Measurements from ENCODE around the gene ALDH7A1.

The ALDH7A1 gene

GRCh38 chr5:126594748-126595485 lies at the start of gene ALDH7A1:
ALDH7A1 (minus strand) TSS chr5:126595219; CDS start chr5:126595198, 21 bp downstream.
- Histone ChIP-seq H3K27me3 (ENCODE audit: control insufficient read depth in 2 of 2, insufficient read depth in 2 of 2, low read length in 2 of 2) (no peaks in the 10 kb centered on the region), H3K9me3 (ENCODE audit: control insufficient read depth in 2 of 2, low read length in 2 of 2) (no peaks in the 10 kb centered on the region), H3K27ac (ENCODE audit: low read depth in 2 of 2, low read length in 2 of 2) (peak within 1 kb of the TSS; percentile 63 to 69), H3K36me3 (ENCODE audit: control insufficient read depth in 2 of 2, insufficient read depth in 2 of 2, low read length in 2 of 2) (no peaks in the 10 kb centered on the region), H3K4me3 (ENCODE audit: low read length in 2 of 2) (peak within 1 kb of the TSS; percentile 75 to 82), H3K4me1 (ENCODE audit: control insufficient read depth in 2 of 2, insufficient read depth in 2 of 2, low read length in 2 of 2) (peaks cover 5 to 10% of the 10 kb centered on the region in 2 donors), H3K9ac (ENCODE audit: low read depth in 1 of 2, low read length in 2 of 2) (peak within 1 kb of the TSS; percentile 56 to 62)

GRCh38 chr5:126641387-126641786 lies 46.4 kb upstream of the ALDH7A1 start:
- Histone ChIP-seq H3K4me1 (ENCODE audit: control insufficient read depth in 2 of 2, insufficient read depth in 2 of 2, low read length in 2 of 2) (peaks cover 0 to 2% of the 10 kb centered on the region in 2 donors), H3K27ac (ENCODE audit: low read depth in 2 of 2, low read length in 2 of 2) (no peak overlapping the region)

GRCh38 chr5:126640866-126641265 lies 45.8 kb upstream of the ALDH7A1 start:
- no peak overlapping the region for H3K27ac ChIP-seq (ENCODE audit: low read depth in 2 of 2, low read length in 2 of 2)
- H3K9me3 ChIP-seq (ENCODE audit: control insufficient read depth in 2 of 2, low read length in 2 of 2): peaks cover 0 to 3% of the 10 kb centered on the region in 2 donors
- H3K4me1 ChIP-seq (ENCODE audit: control insufficient read depth in 2 of 2, insufficient read depth in 2 of 2, low read length in 2 of 2): peaks cover 0 to 2% of the 10 kb centered on the region in 2 donors
- no peak overlapping the region for H3K4me3 ChIP-seq (ENCODE audit: low read length in 2 of 2)
- H3K9ac ChIP-seq (ENCODE audit: low read depth in 1 of 2, low read length in 2 of 2): no peak overlapping the region
- no peaks in the 10 kb centered on the region for H3K36me3 ChIP-seq (ENCODE audit: control insufficient read depth in 2 of 2, insufficient read depth in 2 of 2, low read length in 2 of 2)
- no peaks in the 10 kb centered on the region for H3K27me3 ChIP-seq (ENCODE audit: control insufficient read depth in 2 of 2, insufficient read depth in 2 of 2, low read length in 2 of 2)

More at GRCh38 chr5:126641387-126641786, 46.4 kb upstream of the ALDH7A1 start:
- Histone ChIP-seq H3K9ac (ENCODE audit: low read depth in 1 of 2, low read length in 2 of 2) (no peak overlapping the region), H3K4me3 (ENCODE audit: low read length in 2 of 2) (no peak overlapping the region), H3K9me3 (ENCODE audit: control insufficient read depth in 2 of 2, low read length in 2 of 2) (peaks cover 0 to 3% of the 10 kb centered on the region in 2 donors), H3K36me3 (ENCODE audit: control insufficient read depth in 2 of 2, insufficient read depth in 2 of 2, low read length in 2 of 2) (no peaks in the 10 kb centered on the region), H3K27me3 (ENCODE audit: control insufficient read depth in 2 of 2, insufficient read depth in 2 of 2, low read length in 2 of 2) (no peaks in the 10 kb centered on the region)

GRCh38 chr5:126636956-126637355 lies 41.9 kb upstream of the ALDH7A1 start:
- no peaks in the 10 kb centered on the region for H3K9me3 ChIP-seq (ENCODE audit: control insufficient read depth in 2 of 2, low read length in 2 of 2)
- H3K4me1 ChIP-seq (ENCODE audit: control insufficient read depth in 2 of 2, insufficient read depth in 2 of 2, low read length in 2 of 2): peaks cover 0 to 2% of the 10 kb centered on the region in 2 donors
- no peak overlapping the region for H3K4me3 ChIP-seq (ENCODE audit: low read length in 2 of 2)
- no peaks in the 10 kb centered on the region for H3K27me3 ChIP-seq (ENCODE audit: control insufficient read depth in 2 of 2, insufficient read depth in 2 of 2, low read length in 2 of 2)
- H3K27ac ChIP-seq (ENCODE audit: low read depth in 2 of 2, low read length in 2 of 2): no peak overlapping the region
- no peak overlapping the region for H3K9ac ChIP-seq (ENCODE audit: low read depth in 1 of 2, low read length in 2 of 2)
- no peaks in the 10 kb centered on the region for H3K36me3 ChIP-seq (ENCODE audit: control insufficient read depth in 2 of 2, insufficient read depth in 2 of 2, low read length in 2 of 2)

- Histone ChIP-seq H3K27ac (ENCODE audit: low read depth in 2 of 2, low read length in 2 of 2) (no peak overlapping the region), H3K4me3 (ENCODE audit: low read length in 2 of 2) (no peak overlapping the region), H3K27me3 (ENCODE audit: control insufficient read depth in 2 of 2, insufficient read depth in 2 of 2, low read length in 2 of 2) (no peaks in the 10 kb centered on the region), H3K36me3 (ENCODE audit: control insufficient read depth in 2 of 2, insufficient read depth in 2 of 2, low read length in 2 of 2) (no peaks in the 10 kb centered on the region), H3K9me3 (ENCODE audit: control insufficient read depth in 2 of 2, low read length in 2 of 2) (no peaks in the 10 kb centered on the region), H3K9ac (ENCODE audit: low read depth in 1 of 2, low read length in 2 of 2) (no peak overlapping the region), H3K4me1 (ENCODE audit: control insufficient read depth in 2 of 2, insufficient read depth in 2 of 2, low read length in 2 of 2) (peaks cover 0 to 2% of the 10 kb centered on the region in 2 donors)
Observed at GRCh38 chr5:126635585-126635984, 40.6 kb upstream of the ALDH7A1 start.

GRCh38 chr5:126633552-126633951 lies 38.5 kb upstream of the ALDH7A1 start:
- no peaks in the 10 kb centered on the region for H3K27me3 ChIP-seq (ENCODE audit: control insufficient read depth in 2 of 2, insufficient read depth in 2 of 2, low read length in 2 of 2)
- H3K36me3 ChIP-seq (ENCODE audit: control insufficient read depth in 2 of 2, insufficient read depth in 2 of 2, low read length in 2 of 2): no peaks in the 10 kb centered on the region
- no peak overlapping the region for H3K4me3 ChIP-seq (ENCODE audit: low read length in 2 of 2)
- peaks cover 0 to 2% of the 10 kb centered on the region in 2 donors for H3K4me1 ChIP-seq (ENCODE audit: control insufficient read depth in 2 of 2, insufficient read depth in 2 of 2, low read length in 2 of 2)
- no peaks in the 10 kb centered on the region for H3K9me3 ChIP-seq (ENCODE audit: control insufficient read depth in 2 of 2, low read length in 2 of 2)
- no peak overlapping the region for H3K27ac ChIP-seq (ENCODE audit: low read depth in 2 of 2, low read length in 2 of 2)
- H3K9ac ChIP-seq (ENCODE audit: low read depth in 1 of 2, low read length in 2 of 2): no peak overlapping the region

GRCh38 chr5:126631920-126632319 lies 36.9 kb upstream of the ALDH7A1 start:
- Histone ChIP-seq H3K9ac (ENCODE audit: low read depth in 1 of 2, low read length in 2 of 2) (no peak overlapping the region), H3K4me1 (ENCODE audit: control insufficient read depth in 2 of 2, insufficient read depth in 2 of 2, low read length in 2 of 2) (peaks cover 0 to 2% of the 10 kb centered on the region in 2 donors), H3K4me3 (ENCODE audit: low read length in 2 of 2) (no peak overlapping the region), H3K36me3 (ENCODE audit: control insufficient read depth in 2 of 2, insufficient read depth in 2 of 2, low read length in 2 of 2) (peaks cover 0 to 2% of the 10 kb centered on the region in 2 donors), H3K27ac (ENCODE audit: low read depth in 2 of 2, low read length in 2 of 2) (no peak overlapping the region), H3K27me3 (ENCODE audit: control insufficient read depth in 2 of 2, insufficient read depth in 2 of 2, low read length in 2 of 2) (no peaks in the 10 kb centered on the region), H3K9me3 (ENCODE audit: control insufficient read depth in 2 of 2, low read length in 2 of 2) (no peaks in the 10 kb centered on the region)

GRCh38 chr5:126628102-126628501 lies 33.1 kb upstream of the ALDH7A1 start:
- Histone ChIP-seq H3K4me3 (ENCODE audit: low read length in 2 of 2) (no peak overlapping the region), H3K36me3 (ENCODE audit: control insufficient read depth in 2 of 2, insufficient read depth in 2 of 2, low read length in 2 of 2) (peaks cover 11 to 22% of the 10 kb centered on the region in 2 donors), H3K27me3 (ENCODE audit: control insufficient read depth in 2 of 2, insufficient read depth in 2 of 2, low read length in 2 of 2) (no peaks in the 10 kb centered on the region), H3K27ac (ENCODE audit: low read depth in 2 of 2, low read length in 2 of 2) (no peak overlapping the region), H3K4me1 (ENCODE audit: control insufficient read depth in 2 of 2, insufficient read depth in 2 of 2, low read length in 2 of 2) (peaks cover 0 to 4% of the 10 kb centered on the region in 2 donors), H3K9me3 (ENCODE audit: control insufficient read depth in 2 of 2, low read length in 2 of 2) (no peaks in the 10 kb centered on the region), H3K9ac (ENCODE audit: low read depth in 1 of 2, low read length in 2 of 2) (no peak overlapping the region)

- Histone ChIP-seq H3K9ac (ENCODE audit: low read depth in 1 of 2, low read length in 2 of 2) (no peak overlapping the region), H3K4me3 (ENCODE audit: low read length in 2 of 2) (no peak overlapping the region), H3K27me3 (ENCODE audit: control insufficient read depth in 2 of 2, insufficient read depth in 2 of 2, low read length in 2 of 2) (no peaks in the 10 kb centered on the region), H3K27ac (ENCODE audit: low read depth in 2 of 2, low read length in 2 of 2) (no peak overlapping the region), H3K4me1 (ENCODE audit: control insufficient read depth in 2 of 2, insufficient read depth in 2 of 2, low read length in 2 of 2) (peaks cover 0 to 4% of the 10 kb centered on the region in 2 donors), H3K36me3 (ENCODE audit: control insufficient read depth in 2 of 2, insufficient read depth in 2 of 2, low read length in 2 of 2) (peaks cover 11 to 26% of the 10 kb centered on the region in 2 donors), H3K9me3 (ENCODE audit: control insufficient read depth in 2 of 2, low read length in 2 of 2) (no peaks in the 10 kb centered on the region)
Observed at GRCh38 chr5:126624534-126624933, 29.5 kb upstream of the ALDH7A1 start.

- no peak overlapping the region for H3K27ac ChIP-seq (ENCODE audit: low read depth in 2 of 2, low read length in 2 of 2)
- no peaks in the 10 kb centered on the region for H3K27me3 ChIP-seq (ENCODE audit: control insufficient read depth in 2 of 2, insufficient read depth in 2 of 2, low read length in 2 of 2)
- H3K4me1 ChIP-seq (ENCODE audit: control insufficient read depth in 2 of 2, insufficient read depth in 2 of 2, low read length in 2 of 2): peaks cover 0 to 4% of the 10 kb centered on the region in 2 donors
- H3K4me3 ChIP-seq (ENCODE audit: low read length in 2 of 2): no peak overlapping the region
- H3K9me3 ChIP-seq (ENCODE audit: control insufficient read depth in 2 of 2, low read length in 2 of 2): no peaks in the 10 kb centered on the region
- H3K9ac ChIP-seq (ENCODE audit: low read depth in 1 of 2, low read length in 2 of 2): no peak overlapping the region
- peaks cover 20 to 29% of the 10 kb centered on the region in 2 donors for H3K36me3 ChIP-seq (ENCODE audit: control insufficient read depth in 2 of 2, insufficient read depth in 2 of 2, low read length in 2 of 2)
Observed at GRCh38 chr5:126619781-126620180, 24.8 kb upstream of the ALDH7A1 start.
